ENCODE measurements around the gene CD2. TPM values are rescaled to one million over a fixed set of nuclear protein-coding genes. Genes with fewer than 3 reads are reported as not detected.

Gene CD2
- total and polyA plus RNA-seq, 2 donors from 2014 or later = 0.97 to 12.1 TPM

DNA sequence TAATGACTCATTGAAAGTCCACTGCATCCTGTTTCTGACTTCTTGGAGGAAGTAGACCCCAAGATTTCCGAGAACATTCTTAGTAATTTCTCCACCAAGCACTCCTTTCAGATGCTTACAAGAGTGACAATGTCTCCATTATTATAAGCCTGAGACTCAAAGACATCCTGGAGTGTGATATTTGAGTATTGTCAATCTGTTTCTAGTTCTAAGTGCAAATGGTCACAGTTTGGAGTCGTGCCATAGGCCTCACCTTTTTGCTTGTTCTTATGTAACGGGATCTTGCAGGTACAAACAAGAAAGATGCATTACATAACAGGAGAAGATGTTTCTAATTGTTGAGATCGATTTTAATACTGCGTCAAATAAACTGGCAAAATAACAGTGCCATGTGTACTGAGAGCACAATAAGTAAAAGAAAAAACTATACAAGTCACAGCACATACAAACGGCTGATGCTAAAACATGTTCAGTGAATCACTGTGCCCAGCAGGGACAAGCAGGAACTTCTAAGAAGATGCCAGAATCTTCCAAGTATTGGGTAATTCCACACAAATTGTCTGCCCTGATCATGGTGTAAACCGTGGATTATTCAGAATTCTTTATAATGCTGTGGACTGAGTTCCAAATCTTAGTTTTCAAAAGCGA is 54.1 kb downstream of the CD2 start:
- DNase-seq (no peak), FAIRE-seq (no peak)
- intact Hi-C loops (cut with DNase I) = no loop called here
- no peak overlapping the region for H3K4me3 ChIP-seq (ENCODE audit: low read length in 3 of 3)
- no peaks in the 10 kb centered on the region for H3K4me1 ChIP-seq (ENCODE audit: control insufficient read depth in 2 of 3, insufficient read depth in 2 of 3, low read depth in 1 of 3, low read length in 3 of 3)
- no peaks in the 10 kb centered on the region for H3K27me3 ChIP-seq (ENCODE audit: control insufficient read depth, insufficient read depth, low read length)
- H3K9me3 ChIP-seq (ENCODE audit: control insufficient read depth in 2 of 3, insufficient read depth in 1 of 3, low read length in 3 of 3) = no peaks in the 10 kb centered on the region
- H3K36me3 ChIP-seq (ENCODE audit: control insufficient read depth in 2 of 3, insufficient read depth in 3 of 3, low read length in 3 of 3) = no peaks in the 10 kb centered on the region
- H3K27ac ChIP-seq (ENCODE audit: low read depth in 2 of 2, low read length in 2 of 2) = no peak overlapping the region
- TF ChIP-seq, protein P1, sequence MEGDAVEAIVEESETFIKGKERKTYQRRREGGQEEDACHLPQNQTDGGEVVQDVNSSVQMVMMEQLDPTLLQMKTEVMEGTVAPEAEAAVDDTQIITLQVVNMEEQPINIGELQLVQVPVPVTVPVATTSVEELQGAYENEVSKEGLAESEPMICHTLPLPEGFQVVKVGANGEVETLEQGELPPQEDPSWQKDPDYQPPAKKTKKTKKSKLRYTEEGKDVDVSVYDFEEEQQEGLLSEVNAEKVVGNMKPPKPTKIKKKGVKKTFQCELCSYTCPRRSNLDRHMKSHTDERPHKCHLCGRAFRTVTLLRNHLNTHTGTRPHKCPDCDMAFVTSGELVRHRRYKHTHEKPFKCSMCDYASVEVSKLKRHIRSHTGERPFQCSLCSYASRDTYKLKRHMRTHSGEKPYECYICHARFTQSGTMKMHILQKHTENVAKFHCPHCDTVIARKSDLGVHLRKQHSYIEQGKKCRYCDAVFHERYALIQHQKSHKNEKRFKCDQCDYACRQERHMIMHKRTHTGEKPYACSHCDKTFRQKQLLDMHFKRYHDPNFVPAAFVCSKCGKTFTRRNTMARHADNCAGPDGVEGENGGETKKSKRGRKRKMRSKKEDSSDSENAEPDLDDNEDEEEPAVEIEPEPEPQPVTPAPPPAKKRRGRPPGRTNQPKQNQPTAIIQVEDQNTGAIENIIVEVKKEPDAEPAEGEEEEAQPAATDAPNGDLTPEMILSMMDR (IDR thresholded peaks at IDR 0.05; ENCODE audit: borderline replicate concordance, extremely low read depth, insufficient read depth) = no peak
- H3K9ac ChIP-seq (ENCODE audit: low read length in 3 of 3) = no peak overlapping the region

DNA sequence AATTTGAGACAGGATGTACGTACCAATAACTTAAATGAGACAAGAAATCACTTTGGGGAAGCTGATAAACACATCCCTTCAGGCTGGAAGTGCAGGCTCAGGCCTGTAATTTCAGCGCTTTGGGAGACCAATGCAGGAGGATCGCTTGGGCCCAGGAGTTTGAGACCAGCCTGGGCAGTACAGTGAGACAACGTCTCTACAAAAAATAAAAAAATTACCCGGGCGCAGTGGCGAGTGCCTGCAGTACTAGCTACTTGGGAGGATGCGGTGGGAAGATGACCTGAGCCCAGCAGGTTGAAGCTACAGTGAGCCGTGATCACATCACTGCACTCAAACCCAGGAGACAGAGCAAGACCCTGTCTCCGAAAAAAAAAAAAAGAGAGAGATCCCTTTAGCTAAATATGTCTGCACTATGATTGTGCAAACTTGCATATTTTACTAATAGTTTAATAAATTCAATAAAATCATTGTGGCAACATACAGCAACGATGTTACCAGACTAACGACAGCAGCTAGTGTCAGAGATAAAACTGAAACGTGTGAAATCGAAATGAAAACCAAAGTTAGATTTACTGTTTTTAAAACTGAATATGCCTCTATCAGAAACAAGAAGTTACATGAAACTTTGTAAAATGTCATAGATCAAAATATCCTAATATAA is 54.7 kb downstream of the CD2 start:
- Histone ChIP-seq H3K9me3 (ENCODE audit: control insufficient read depth in 2 of 3, insufficient read depth in 1 of 3, low read length in 3 of 3) (no peaks in the 10 kb centered on the region), H3K9ac (ENCODE audit: low read length in 3 of 3) (no peak overlapping the region), H3K4me3 (ENCODE audit: low read length in 3 of 3) (no peak overlapping the region), H3K27ac (ENCODE audit: low read depth in 2 of 2, low read length in 2 of 2) (no peak overlapping the region), H3K36me3 (ENCODE audit: control insufficient read depth in 2 of 3, insufficient read depth in 3 of 3, low read length in 3 of 3) (no peaks in the 10 kb centered on the region), H3K4me1 (ENCODE audit: control insufficient read depth in 2 of 3, insufficient read depth in 2 of 3, low read depth in 1 of 3, low read length in 3 of 3) (no peaks in the 10 kb centered on the region), H3K27me3 (ENCODE audit: control insufficient read depth, insufficient read depth, low read length) (no peaks in the 10 kb centered on the region)
- no peak for DNase-seq
- TF ChIP-seq, protein P1 (IDR thresholded peaks at IDR 0.05; ENCODE audit: borderline replicate concordance, extremely low read depth, insufficient read depth) = no peak
- no peak for FAIRE-seq
- intact Hi-C loops (cut with DNase I) = no loop called here

DNA sequence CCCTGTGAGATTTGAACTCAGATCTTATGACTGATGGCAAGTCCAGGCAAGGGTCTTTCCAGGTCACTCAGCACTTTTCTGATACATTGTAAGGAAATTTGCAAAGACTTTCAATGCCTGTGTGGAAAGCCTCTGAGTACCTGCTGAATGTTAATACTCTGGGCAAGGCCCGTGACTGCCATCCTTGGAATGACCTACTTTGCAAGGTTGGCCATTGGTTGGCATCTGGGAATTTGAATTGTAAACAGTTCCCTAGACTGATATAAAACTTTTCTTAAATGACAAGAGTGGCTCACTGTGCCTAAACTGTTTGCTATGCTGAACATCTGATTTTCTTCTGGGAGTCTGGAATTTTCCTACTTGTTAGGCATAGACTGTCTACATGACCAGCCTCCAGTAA is 57.1 kb downstream of the CD2 start:
- Histone ChIP-seq H3K4me1 (ENCODE audit: control insufficient read depth in 2 of 3, insufficient read depth in 2 of 3, low read depth in 1 of 3, low read length in 3 of 3) (no peaks in the 10 kb centered on the region), H3K27ac (ENCODE audit: low read depth in 2 of 2, low read length in 2 of 2) (no peak overlapping the region), H3K27me3 (ENCODE audit: control insufficient read depth, insufficient read depth, low read length) (no peaks in the 10 kb centered on the region), H3K9me3 (ENCODE audit: control insufficient read depth in 2 of 3, insufficient read depth in 1 of 3, low read length in 3 of 3) (no peaks in the 10 kb centered on the region), H3K4me3 (ENCODE audit: low read length in 3 of 3) (no peak overlapping the region), H3K9ac (ENCODE audit: low read length in 3 of 3) (no peak overlapping the region), H3K36me3 (ENCODE audit: control insufficient read depth in 2 of 3, insufficient read depth in 3 of 3, low read length in 3 of 3) (no peaks in the 10 kb centered on the region)
- intact Hi-C loops (cut with DNase I) = no loop called here
- TF ChIP-seq, protein P1 (IDR thresholded peaks at IDR 0.05; ENCODE audit: borderline replicate concordance, extremely low read depth, insufficient read depth) = no peak
- DNase-seq (no peak), FAIRE-seq (no peak)
